PC-9 (cell line): Measurements from ENCODE around the gene TAF9B. TPM values are rescaled to one million over a fixed set of nuclear protein-coding genes. Genes with fewer than 3 reads are reported as not detected.
"Not testable (repeated sequence)": the region's sequence is repeated elsewhere in the genome, so short reads cannot be mapped to it uniquely, and the experiment has no call there.

ENCODE experiments used
- BruUV-seq: library from RNA; stranded (reverse); fragments of 400-500 nt; replicated peaks from 2 replicates; lab custom pipeline; 2021; lab: Mats Ljungman, UMichigan
- CTCF ChIA-PET: fragments of 300-600 bp; sonication (Branson Sonifier 250); formaldehyde crosslinking; loops from one replicate; lab custom pipeline; 2022; ENCODE audit warnings: antibody characterized with exemption; lab: Charles Lee
- POLR2A ChIA-PET: fragments of 300-600 bp; sonication (Branson Sonifier 250); formaldehyde crosslinking; loops from one replicate; lab custom pipeline; 2022; ENCODE audit warnings: antibody characterized with exemption; ENCODE audit not compliant: unreplicated experiment; lab: Charles Lee
- DNase-seq, 2 experiments: peaks; one replicate each; pipeline versions ENCODE4 v3.0.0 to v3.0.0-alpha.2; 2015 to 2022; ENCODE audit warnings: mixed read lengths in 1 of 2
- H2AFZ ChIP-seq: fragments of 200-600 bp; sonication (generic); 2 replicates; pipeline ENCODE4 v1.8.1; 2017; ENCODE audit warnings: antibody characterized with exemption
- H3F3A ChIP-seq: fragments of 200-600 bp; sonication (generic); 2 replicates; pipeline ENCODE4 v1.8.1; 2017; ENCODE audit warnings: antibody characterized with exemption, mild to moderate bottlenecking, low read depth; ENCODE audit not compliant: insufficient read depth
- H3K27ac ChIP-seq: fragments of 200-600 bp; sonication (generic); 2 replicates; pipeline ENCODE4 v1.6.1; 2016; ENCODE audit warnings: mixed run types
- H3K27me3 ChIP-seq: fragments of 200-600 bp; sonication (generic); 2 replicates; pipeline ENCODE4 v1.6.1; 2016; ENCODE audit warnings: low read depth, mixed run types; ENCODE audit not compliant: insufficient read depth
- H3K36me3 ChIP-seq: fragments of 200-600 bp; sonication (generic); 2 replicates; pipeline ENCODE4 v1.6.1; 2016; ENCODE audit warnings: low read depth, mixed run types
- H3K4me1 ChIP-seq: fragments of 200-600 bp; sonication (generic); replicated peaks from 2 replicates; pipeline ENCODE4 v1.6.1; 2016; ENCODE audit warnings: mixed run types; ENCODE audit not compliant: insufficient read depth
- H3K4me2 ChIP-seq: fragments of 200-600 bp; sonication (generic); 2 replicates; pipeline ENCODE4 v1.6.1; 2017; ENCODE audit warnings: mixed run types
- H3K4me3 ChIP-seq: fragments of 200-600 bp; sonication (generic); 2 replicates; pipeline ENCODE4 v1.6.1; 2016; ENCODE audit warnings: mixed run types
- H3K79me2 ChIP-seq: fragments of 200-600 bp; sonication (generic); 2 replicates; pipeline ENCODE4 v1.6.1; 2017; ENCODE audit warnings: low read depth, mixed run types
- H3K9me2 ChIP-seq: fragments of 200-600 bp; sonication (generic); 2 replicates; pipeline ENCODE4 v1.8.1; 2017; ENCODE audit warnings: mild to moderate bottlenecking; ENCODE audit not compliant: insufficient read depth
- H3K9me3 ChIP-seq: fragments of 200-600 bp; sonication (generic); 2 replicates; pipeline ENCODE4 v1.8.1; 2016; ENCODE audit warnings: low read depth; ENCODE audit not compliant: insufficient read depth
- H4K20me1 ChIP-seq: fragments of 200-600 bp; sonication (generic); 2 replicates; pipeline ENCODE4 v1.8.1; 2017; ENCODE audit not compliant: insufficient read depth
- EZH2 ChIP-seq: fragments of 200-600 bp; sonication (generic); IDR thresholded peaks from 2 replicates; pipeline ENCODE4 v1.8.0; 2017; ENCODE audit warnings: antibody characterized with exemption, low read depth
- intact Hi-C: fragments of 100-400 bp; cut with micrococcal nuclease; formaldehyde crosslinking; loops from one replicate; pipeline ENCODE4 v1.10.0; 2022; ENCODE audit not compliant: unreplicated experiment
- total RNA-seq: library from RNA; stranded (reverse); gene quantifications from 2 replicates; pipeline ENCODE4 v1.2.3, GENCODE V29; 2021
- TF ChIP-seq, protein P1 (sequence below): fragments of 200-600 bp; sonication (generic); conservative IDR thresholded peaks from 2 replicates; pipeline ENCODE4 v1.6.1; 2017; ENCODE audit warnings: mixed run types, antibody characterized with exemption, mild to moderate bottlenecking, moderate library complexity

Gene TAF9B
- total RNA-seq, 1 experiment from 2014 or later: 11.4 TPM

DNA sequence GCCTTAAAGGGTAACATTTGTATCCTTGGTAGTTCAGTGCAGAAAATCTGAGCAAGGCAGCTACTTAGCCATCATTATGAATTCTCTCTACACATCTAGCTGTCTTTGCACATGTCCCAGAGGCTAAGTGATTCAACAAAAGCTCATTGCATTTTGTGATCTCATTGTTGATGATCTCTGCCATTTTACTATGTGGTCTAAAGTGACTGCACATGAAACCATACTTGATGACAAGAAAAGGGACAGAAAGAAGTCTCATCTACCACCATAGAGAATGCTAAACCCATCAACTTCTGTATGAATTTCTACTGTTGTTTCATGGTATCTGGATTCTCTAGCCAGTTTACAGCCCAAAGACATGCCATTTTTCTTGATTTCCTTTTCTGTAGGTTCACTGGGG lies 41.3 kb downstream of the TAF9B start:
- BruUV-seq: no TSS peak
- no peaks in the 10 kb centered on the region for H3K79me2 ChIP-seq
- no peak overlapping the region for H3K4me3 ChIP-seq
- TF ChIP-seq, protein P1, sequence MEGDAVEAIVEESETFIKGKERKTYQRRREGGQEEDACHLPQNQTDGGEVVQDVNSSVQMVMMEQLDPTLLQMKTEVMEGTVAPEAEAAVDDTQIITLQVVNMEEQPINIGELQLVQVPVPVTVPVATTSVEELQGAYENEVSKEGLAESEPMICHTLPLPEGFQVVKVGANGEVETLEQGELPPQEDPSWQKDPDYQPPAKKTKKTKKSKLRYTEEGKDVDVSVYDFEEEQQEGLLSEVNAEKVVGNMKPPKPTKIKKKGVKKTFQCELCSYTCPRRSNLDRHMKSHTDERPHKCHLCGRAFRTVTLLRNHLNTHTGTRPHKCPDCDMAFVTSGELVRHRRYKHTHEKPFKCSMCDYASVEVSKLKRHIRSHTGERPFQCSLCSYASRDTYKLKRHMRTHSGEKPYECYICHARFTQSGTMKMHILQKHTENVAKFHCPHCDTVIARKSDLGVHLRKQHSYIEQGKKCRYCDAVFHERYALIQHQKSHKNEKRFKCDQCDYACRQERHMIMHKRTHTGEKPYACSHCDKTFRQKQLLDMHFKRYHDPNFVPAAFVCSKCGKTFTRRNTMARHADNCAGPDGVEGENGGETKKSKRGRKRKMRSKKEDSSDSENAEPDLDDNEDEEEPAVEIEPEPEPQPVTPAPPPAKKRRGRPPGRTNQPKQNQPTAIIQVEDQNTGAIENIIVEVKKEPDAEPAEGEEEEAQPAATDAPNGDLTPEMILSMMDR: no peak
- TF ChIP-seq EZH2: no peak
- H3K9me3 ChIP-seq: no peaks in the 10 kb centered on the region
- 0 out of 2 replicates have a peak, but pooled peaks cover 1% of the 10 kb centered on the region for H3K4me1 ChIP-seq
- no peak overlapping the region for H3K4me2 ChIP-seq
- no peak for DNase-seq
- no peak overlapping the region for H3K27ac ChIP-seq
- H2AFZ ChIP-seq: no peak overlapping the region
- H4K20me1 ChIP-seq: no peaks in the 10 kb centered on the region
- ChIA-PET CTCF (no interaction called here), POLR2A (no interaction called here)
- H3K9me2 ChIP-seq: no peaks in the 10 kb centered on the region
- intact Hi-C loops: no loop called here
- no peaks in the 10 kb centered on the region for H3K27me3 ChIP-seq
- no peaks in the 10 kb centered on the region for H3F3A ChIP-seq
- H3K36me3 ChIP-seq: no peaks in the 10 kb centered on the region

DNA sequence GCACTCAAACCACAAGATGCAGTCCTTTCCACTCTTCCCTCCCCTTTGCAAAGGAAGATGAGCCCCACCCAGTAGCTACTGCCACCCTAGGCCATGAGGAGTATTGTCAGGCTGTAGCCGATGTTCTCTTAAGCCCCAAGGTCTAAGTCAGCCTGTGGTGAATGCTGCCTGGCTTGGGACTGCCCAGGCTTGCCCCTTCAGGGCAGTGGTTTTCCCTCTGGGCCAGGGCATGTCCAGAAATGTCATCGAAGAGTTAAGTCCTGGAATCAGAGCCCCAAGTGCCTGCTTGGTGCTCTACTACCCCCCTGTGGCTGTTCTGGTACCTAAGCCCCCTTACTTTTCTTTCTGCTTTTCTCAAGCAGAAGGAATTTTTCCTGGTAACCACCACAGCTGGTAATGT lies 47.2 kb downstream of the TAF9B start:
- Histone ChIP-seq H3K9me2 (no peaks in the 10 kb centered on the region), H3K36me3 (no peaks in the 10 kb centered on the region), H3K79me2 (no peaks in the 10 kb centered on the region), H3K27ac (no peak overlapping the region), H3K4me1 (no peaks in the 10 kb centered on the region), H2AFZ (no peak overlapping the region), H3K9me3 (no peaks in the 10 kb centered on the region), H4K20me1 (no peaks in the 10 kb centered on the region), H3K4me3 (no peak overlapping the region), H3K4me2 (no peak overlapping the region), H3F3A (no peaks in the 10 kb centered on the region), H3K27me3 (no peaks in the 10 kb centered on the region)
- TF ChIP-seq, protein P1: 0 out of 2 replicates have a peak, but pooled peaks have one; percentile 12
- TF ChIP-seq EZH2: no peak
- intact Hi-C loops: no loop called here
- ChIA-PET POLR2A (no interaction called here), CTCF (interaction anchor here (1.2 kb wide), 1 partner anchor 193 kb away, joined by 3 read pairs; the partner anchor contains the start of gene COX7B)
- BruUV-seq: no TSS peak
- DNase-seq: peak in 1 of 2 experiments; percentile 8

DNA sequence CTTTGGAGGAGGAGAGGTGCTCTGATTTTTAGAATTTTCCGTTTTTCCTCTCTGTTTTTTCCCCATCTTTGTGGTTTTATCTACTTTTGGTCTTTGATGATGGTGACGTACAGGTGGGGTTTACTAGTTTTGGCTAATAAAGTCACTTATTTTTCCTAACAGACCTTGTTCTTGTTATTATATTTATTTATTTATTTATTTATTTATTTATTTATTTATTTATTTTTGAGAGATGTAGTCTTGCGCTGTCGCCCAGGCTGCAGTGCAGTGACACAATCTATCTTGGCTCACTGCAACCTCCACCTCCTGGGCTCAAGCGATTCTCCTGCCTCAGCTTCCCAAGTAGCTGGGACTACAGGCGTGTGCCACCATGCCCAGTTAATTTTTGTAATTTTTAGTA lies 58.0 kb downstream of the TAF9B start:
- not testable (repeated sequence) for DNase-seq

More for the DNA sequence above, 58.0 kb downstream of the TAF9B start:
- intact Hi-C loops, H3K27ac ChIP-seq, BruUV-seq, H2AFZ ChIP-seq, H3K4me2 ChIP-seq, H3K79me2 ChIP-seq, H3K9me2 ChIP-seq, CTCF ChIA-PET, POLR2A ChIA-PET, H3K27me3 ChIP-seq, H3F3A ChIP-seq, H3K36me3 ChIP-seq, H3K4me1 ChIP-seq, H3K9me3 ChIP-seq, H3K4me3 ChIP-seq, H4K20me1 ChIP-seq: not testable (repeated sequence)

Other genes with a start within 250 kb of the TAF9B start
- 49.4 and 68.2 TPM in 2 replicates for gene MAGT1, start 244.2 kb downstream of the TAF9B start, total RNA-seq
- 273 and 356 TPM in 2 replicates for gene COX7B, start 240.2 kb downstream of the TAF9B start, total RNA-seq
- gene ATP7A, start 229.0 kb downstream of the TAF9B start, total RNA-seq: 13.0 and 13.8 TPM in 2 replicates
- gene PGAM4, start 170.0 kb downstream of the TAF9B start, total RNA-seq: not detected in 2 replicates
- 320 and 409 TPM in 2 replicates for gene PGK1, start 35.4 kb downstream of the TAF9B start, total RNA-seq
- not detected in 2 replicates for gene CYSLTR1, start 188.0 kb upstream of the TAF9B start, total RNA-seq